Fibroblast of lung (primary cell): ENCODE results near the gene BAD. TPM values are rescaled to one million over a fixed set of nuclear protein-coding genes. Genes with fewer than 3 reads are reported as not detected.

Source experiments
- DNase-seq, 2 donors: peaks; one replicate each; pipeline versions ENCODE4 v3.0.0 to v3.0.0-alpha.2; 2010; ENCODE audit warnings: low read depth in 2 of 2
- H2AFZ ChIP-seq: 2 replicates; pipeline ENCODE4 v1.5.1; 2012; ENCODE audit warnings: low read length, control low read depth, inconsistent platforms
- H3K27ac ChIP-seq: 2 replicates; pipeline ENCODE4 v1.5.1; 2011; ENCODE audit warnings: low read length, control low read depth; ENCODE audit not compliant: insufficient read depth
- H3K27me3 ChIP-seq: 2 replicates; pipeline ENCODE4 v1.5.1; 2011; ENCODE audit warnings: mild to moderate bottlenecking, low read length; ENCODE audit not compliant: control insufficient read depth, insufficient read depth
- H3K36me3 ChIP-seq: 2 replicates; pipeline ENCODE4 v1.5.1; 2011; ENCODE audit warnings: low read length; ENCODE audit not compliant: control insufficient read depth, insufficient read depth
- H3K4me1 ChIP-seq: 2 replicates; pipeline ENCODE4 v1.5.1; 2011; ENCODE audit warnings: low read length; ENCODE audit not compliant: control insufficient read depth, insufficient read depth; ENCODE audit errors: extremely low read depth
- H3K4me2 ChIP-seq: 2 replicates; pipeline ENCODE4 v1.5.1; 2011; ENCODE audit warnings: low read length, control low read depth; ENCODE audit not compliant: insufficient read depth; ENCODE audit errors: extremely low read depth
- H3K4me3 ChIP-seq, 4 experiments: fragments of 200-600 bp in 1 of 4; sonication (generic) in 1 of 4; replicated peaks in 1 of 4; 2 replicates each; pipeline ENCODE4 v1.5.1; 2011 to 2016; ENCODE audit warnings: low read length in 4 of 4, low read depth in 3 of 4, mild to moderate bottlenecking in 3 of 4, control low read depth in 2 of 4, inconsistent platforms in 1 of 4, mixed read lengths in 1 of 4; ENCODE audit not compliant: insufficient read depth in 1 of 4; ENCODE audit errors: control extremely low read depth in 1 of 4
- H3K79me2 ChIP-seq: 2 replicates; pipeline ENCODE4 v1.5.1; 2012; ENCODE audit warnings: mild to moderate bottlenecking, low read length, inconsistent platforms; ENCODE audit not compliant: control insufficient read depth, insufficient read depth
- H3K9ac ChIP-seq: 2 replicates; pipeline ENCODE4 v1.5.1; 2011; ENCODE audit warnings: mild to moderate bottlenecking, low read length, control low read depth; ENCODE audit not compliant: insufficient read depth
- H3K9me3 ChIP-seq: 2 replicates; pipeline ENCODE4 v1.5.1; 2012; ENCODE audit warnings: low read depth, low read length; ENCODE audit not compliant: control insufficient read depth, insufficient read depth
- H4K20me1 ChIP-seq: 2 replicates; pipeline ENCODE4 v1.5.1; 2011; ENCODE audit warnings: low read length; ENCODE audit not compliant: control insufficient read depth, insufficient read depth; ENCODE audit errors: extremely low read depth
- EZH2 ChIP-seq: IDR thresholded peaks from 2 replicates; pipeline ENCODE4 v1.5.1; 2012; ENCODE audit warnings: low read length, control low read depth, mild to moderate bottlenecking; ENCODE audit errors: missing control alignments
- polyA plus RNA-seq, 2 donors: library from polyadenylated mRNA; depleted of rRNA in 1 of 2; stranded (reverse) in 1 of 2; unstranded in 1 of 2; fragments of >200 nt; gene quantifications; 2 replicates each; pipeline ENCODE4 v1.2.1, GENCODE V29; 2011 to 2012; ENCODE audit warnings: missing spikeins in 1 of 2
- total RNA-seq: library from RNA; depleted of rRNA; stranded (reverse); fragments of >200 nt; gene quantifications from 2 replicates; pipeline ENCODE4 v1.2.1, GENCODE V29; 2014
- TF ChIP-seq, protein P1 (sequence below), 2 donors: IDR thresholded peaks in 1 of 2; conservative IDR thresholded peaks in 1 of 2; 1 replicate in 1 of 2; 2 replicates in 1 of 2; pipeline ENCODE4 v1.5.1; 2011 to 2012; ENCODE audit warnings: low read length in 2 of 2, control low read depth in 1 of 2, inconsistent platforms in 1 of 2, low read depth in 1 of 2, mild to moderate bottlenecking in 1 of 2

BAD gene
- total and polyA plus RNA-seq, 2 donors (not counting 1 experiment from before 2014, with no cell fraction given), result 31.6 to 79.9 TPM

DNA sequence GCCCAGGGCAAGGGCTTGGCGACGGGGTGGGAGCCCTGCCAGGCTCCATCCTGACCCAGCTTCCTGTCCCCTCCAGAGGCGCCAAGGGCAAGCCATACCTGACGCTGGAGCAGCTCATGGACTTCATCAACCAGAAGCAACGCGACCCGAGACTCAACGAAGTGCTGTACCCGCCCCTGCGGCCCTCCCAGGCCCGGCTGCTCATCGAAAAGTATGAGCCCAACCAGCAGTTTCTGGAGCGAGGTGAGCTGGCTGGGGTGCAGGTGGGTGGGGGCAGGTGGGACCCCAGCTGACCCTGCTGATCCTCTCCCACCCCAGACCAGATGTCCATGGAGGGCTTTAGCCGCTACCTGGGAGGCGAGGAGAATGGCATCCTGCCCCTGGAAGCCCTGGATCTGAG is 28.2 kb downstream of the BAD start:
- Histone ChIP-seq H3K27ac (no peak overlapping the region), H3K4me2 (no peak overlapping the region), H3K9me3 (no peaks in the 10 kb centered on the region), H3K4me1 (peaks cover 3% of the 10 kb centered on the region), H3K36me3 (peaks cover 32% of the 10 kb centered on the region), H3K79me2 (peaks cover 24% of the 10 kb centered on the region), H3K27me3 (no peaks in the 10 kb centered on the region), H3K9ac (no peak overlapping the region), H4K20me1 (no peaks in the 10 kb centered on the region), H2AFZ (no peak overlapping the region), H3K4me3 (no peak overlapping the region)
- TF ChIP-seq, protein P1, sequence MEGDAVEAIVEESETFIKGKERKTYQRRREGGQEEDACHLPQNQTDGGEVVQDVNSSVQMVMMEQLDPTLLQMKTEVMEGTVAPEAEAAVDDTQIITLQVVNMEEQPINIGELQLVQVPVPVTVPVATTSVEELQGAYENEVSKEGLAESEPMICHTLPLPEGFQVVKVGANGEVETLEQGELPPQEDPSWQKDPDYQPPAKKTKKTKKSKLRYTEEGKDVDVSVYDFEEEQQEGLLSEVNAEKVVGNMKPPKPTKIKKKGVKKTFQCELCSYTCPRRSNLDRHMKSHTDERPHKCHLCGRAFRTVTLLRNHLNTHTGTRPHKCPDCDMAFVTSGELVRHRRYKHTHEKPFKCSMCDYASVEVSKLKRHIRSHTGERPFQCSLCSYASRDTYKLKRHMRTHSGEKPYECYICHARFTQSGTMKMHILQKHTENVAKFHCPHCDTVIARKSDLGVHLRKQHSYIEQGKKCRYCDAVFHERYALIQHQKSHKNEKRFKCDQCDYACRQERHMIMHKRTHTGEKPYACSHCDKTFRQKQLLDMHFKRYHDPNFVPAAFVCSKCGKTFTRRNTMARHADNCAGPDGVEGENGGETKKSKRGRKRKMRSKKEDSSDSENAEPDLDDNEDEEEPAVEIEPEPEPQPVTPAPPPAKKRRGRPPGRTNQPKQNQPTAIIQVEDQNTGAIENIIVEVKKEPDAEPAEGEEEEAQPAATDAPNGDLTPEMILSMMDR (conservative IDR thresholded peaks at IDR 0.05 in 1 of 2, IDR thresholded peaks at IDR 0.05 in 1 of 2; ENCODE audit: low read depth in 1 of 2, low read length in 2 of 2), result no peak
- no peak for TF ChIP-seq EZH2
- DNase-seq, result no peak

DNA sequence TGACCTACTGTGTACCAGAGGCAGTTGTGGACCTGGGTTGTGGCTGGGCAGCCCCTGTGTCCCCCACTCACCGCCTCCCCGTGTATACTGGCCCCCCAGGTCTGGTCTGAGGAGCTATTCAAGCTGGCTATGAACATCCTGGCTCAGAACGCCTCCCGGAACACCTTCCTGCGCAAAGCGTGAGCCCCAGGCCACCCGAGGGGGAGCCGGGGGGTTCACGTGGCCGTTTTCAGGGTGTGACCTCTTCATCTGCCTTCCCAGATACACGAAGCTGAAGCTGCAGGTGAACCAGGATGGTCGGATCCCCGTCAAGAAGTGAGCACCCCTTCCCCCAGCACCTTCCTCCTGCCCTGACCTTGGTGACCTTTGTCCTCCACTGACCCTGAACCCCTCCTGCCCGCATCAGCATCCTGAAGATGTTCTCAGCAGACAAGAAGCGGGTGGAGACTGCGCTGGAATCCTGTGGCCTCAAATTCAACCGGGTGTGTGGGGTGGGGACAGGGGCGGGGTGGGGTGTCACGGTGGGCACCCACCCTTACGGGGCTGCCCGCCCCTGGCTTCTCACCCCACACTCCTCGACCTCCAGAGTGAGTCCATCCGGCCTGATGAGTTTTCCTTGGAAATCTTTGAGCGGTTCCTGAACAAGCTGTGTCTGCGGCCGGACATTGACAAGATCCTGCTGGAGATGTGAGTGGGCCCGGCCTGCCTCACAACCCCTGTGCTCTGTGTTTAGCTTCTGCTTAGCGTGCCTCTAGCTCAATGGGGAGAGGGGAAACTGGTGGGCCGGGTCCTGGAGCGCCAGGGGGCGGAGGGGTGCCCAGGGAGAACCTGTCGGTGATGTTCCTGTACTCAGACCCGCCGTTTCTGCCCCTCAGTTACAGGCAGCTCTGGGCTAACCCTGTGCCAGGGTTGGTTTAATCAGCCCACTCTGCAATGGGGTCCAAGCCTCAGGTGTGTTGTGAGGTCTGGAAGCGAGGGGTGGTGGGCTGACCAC is 29.0 kb downstream of the BAD start:
- Histone ChIP-seq H4K20me1 (no peaks in the 10 kb centered on the region), H3K4me2 (no peak overlapping the region), H3K4me1 (peaks cover 5% of the 10 kb centered on the region), H3K9me3 (no peaks in the 10 kb centered on the region), H3K27ac (no peak overlapping the region), H3K36me3 (peaks cover 29% of the 10 kb centered on the region), H3K79me2 (peaks cover 24% of the 10 kb centered on the region), H3K9ac (no peak overlapping the region), H2AFZ (no peak overlapping the region), H3K27me3 (no peaks in the 10 kb centered on the region), H3K4me3 (no peak overlapping the region)
- no peak for DNase-seq
- no peak for TF ChIP-seq EZH2
- TF ChIP-seq, protein P1 (conservative IDR thresholded peaks at IDR 0.05 in 1 of 2, IDR thresholded peaks at IDR 0.05 in 1 of 2; ENCODE audit: low read depth in 1 of 2, low read length in 2 of 2), result no peak

GRCh38 chr11:64254326-64254725 is 30.1 kb downstream of the BAD start:
- Histone ChIP-seq H3K79me2 (peaks cover 24% of the 10 kb centered on the region), H3K27me3 (no peaks in the 10 kb centered on the region), H3K4me3 (no peak overlapping the region), H3K9ac (no peak overlapping the region), H3K27ac (no peak overlapping the region), H3K4me1 (peaks cover 5% of the 10 kb centered on the region), H4K20me1 (no peaks in the 10 kb centered on the region), H3K36me3 (peaks cover 24% of the 10 kb centered on the region), H3K9me3 (no peaks in the 10 kb centered on the region), H3K4me2 (no peak overlapping the region), H2AFZ (no peak overlapping the region)
- TF ChIP-seq EZH2, result no peak
- TF ChIP-seq, protein P1 (conservative IDR thresholded peaks at IDR 0.05 in 1 of 2, IDR thresholded peaks at IDR 0.05 in 1 of 2; ENCODE audit: low read depth in 1 of 2, low read length in 2 of 2), result no peak
- no peak for DNase-seq
